Adipocyte (in vitro differentiated cells): ENCODE data around the gene NUP54.

Source experiments
- DNase-seq: peaks from one replicate; pipeline ENCODE4 v3.0.0-alpha.2; 2015; ENCODE audit warnings: low read depth
- H3K27me3 ChIP-seq: replicated peaks from 2 replicates; pipeline ENCODE4 v1.7.0; 2013; ENCODE audit warnings: mild to moderate bottlenecking, low read length, moderate library complexity; ENCODE audit not compliant: control insufficient read depth, insufficient read depth
- H3K36me3 ChIP-seq: 2 replicates; pipeline ENCODE4 v1.7.0; 2013; ENCODE audit warnings: low read length, mild to moderate bottlenecking, moderate library complexity; ENCODE audit not compliant: control insufficient read depth, insufficient read depth, severe bottlenecking
- H3K4me1 ChIP-seq: 2 replicates; pipeline ENCODE4 v1.7.0; 2013; ENCODE audit warnings: mild to moderate bottlenecking, low read length, moderate library complexity; ENCODE audit not compliant: control insufficient read depth, insufficient read depth
- H3K4me3 ChIP-seq: 2 replicates; pipeline ENCODE4 v1.7.0; 2013; ENCODE audit warnings: mild to moderate bottlenecking, low read length, moderate library complexity
- H3K9ac ChIP-seq: 2 replicates; pipeline ENCODE4 v1.7.0; 2013; ENCODE audit warnings: mild to moderate bottlenecking, low read length, moderate library complexity
- H3K9me3 ChIP-seq: 2 replicates; pipeline ENCODE4 v1.7.0; 2013; ENCODE audit warnings: mild to moderate bottlenecking, low read length, moderate library complexity; ENCODE audit not compliant: control insufficient read depth

Gene NUP54

GRCh38 chr4:76096076-76096475 lies 52.1 kb downstream of the NUP54 start:
- DNase-seq: no peak
- peaks cover 4% of the 10 kb centered on the region for H3K27me3 ChIP-seq
- no peaks in the 10 kb centered on the region for H3K36me3 ChIP-seq
- no peaks in the 10 kb centered on the region for H3K9me3 ChIP-seq
- no peaks in the 10 kb centered on the region for H3K4me1 ChIP-seq
- no peak overlapping the region for H3K9ac ChIP-seq
- H3K4me3 ChIP-seq: no peak overlapping the region

GRCh38 chr4:76095568-76095967 lies 52.6 kb downstream of the NUP54 start:
- H3K36me3 ChIP-seq: no peaks in the 10 kb centered on the region
- no peaks in the 10 kb centered on the region for H3K9me3 ChIP-seq
- no peak for DNase-seq
- no peak overlapping the region for H3K9ac ChIP-seq
- peaks cover 4% of the 10 kb centered on the region for H3K27me3 ChIP-seq
- peaks cover 3% of the 10 kb centered on the region for H3K4me1 ChIP-seq
- no peak overlapping the region for H3K4me3 ChIP-seq

- Histone ChIP-seq H3K9me3 (no peaks in the 10 kb centered on the region), H3K9ac (no peak overlapping the region), H3K27me3 (no peaks in the 10 kb centered on the region), H3K4me3 (no peak overlapping the region), H3K36me3 (no peaks in the 10 kb centered on the region), H3K4me1 (peaks cover 10% of the 10 kb centered on the region)
- no peak for DNase-seq
Observed at GRCh38 chr4:76091052-76091451, 57.1 kb downstream of the NUP54 start.

GRCh38 chr4:76090241-76090691 lies 57.9 kb downstream of the NUP54 start:
- Histone ChIP-seq H3K9ac (no peak overlapping the region), H3K27me3 (no peaks in the 10 kb centered on the region), H3K4me3 (peak overlapping the region; percentile 29), H3K9me3 (no peaks in the 10 kb centered on the region), H3K36me3 (no peaks in the 10 kb centered on the region), H3K4me1 (peaks cover 10% of the 10 kb centered on the region)
- peak; percentile 75 for DNase-seq

- H3K4me3 ChIP-seq: no peak overlapping the region
- H3K36me3 ChIP-seq: no peaks in the 10 kb centered on the region
- no peak overlapping the region for H3K9ac ChIP-seq
- no peaks in the 10 kb centered on the region for H3K27me3 ChIP-seq
- H3K4me1 ChIP-seq: peaks cover 10% of the 10 kb centered on the region
- DNase-seq: no peak
- H3K9me3 ChIP-seq: no peaks in the 10 kb centered on the region
Observed at GRCh38 chr4:76088719-76089118, 59.5 kb downstream of the NUP54 start.

- H3K4me3 ChIP-seq: peak overlapping the region; percentile 53
- H3K9ac ChIP-seq: no peak overlapping the region
- H3K27me3 ChIP-seq: no peaks in the 10 kb centered on the region
- H3K36me3 ChIP-seq: no peaks in the 10 kb centered on the region
- H3K9me3 ChIP-seq: no peaks in the 10 kb centered on the region
- H3K4me1 ChIP-seq: peaks cover 10% of the 10 kb centered on the region
- DNase-seq: peak; percentile 69
Observed at GRCh38 chr4:76087007-76087769, 61.0 kb downstream of the NUP54 start.

GRCh38 chr4:76084542-76084941 lies 63.7 kb downstream of the NUP54 start:
- DNase-seq: no peak

GRCh38 chr4:76083386-76083988 lies 64.7 kb downstream of the NUP54 start:
- Histone ChIP-seq H3K27me3 (no peaks in the 10 kb centered on the region), H3K9ac (no peak overlapping the region), H3K36me3 (no peaks in the 10 kb centered on the region), H3K4me1 (peaks cover 5% of the 10 kb centered on the region), H3K9me3 (no peaks in the 10 kb centered on the region), H3K4me3 (no peak overlapping the region)
- no peak for DNase-seq

More at GRCh38 chr4:76084542-76084941, 63.7 kb downstream of the NUP54 start:
- Histone ChIP-seq H3K9me3 (no peaks in the 10 kb centered on the region), H3K4me1 (peaks cover 4% of the 10 kb centered on the region), H3K4me3 (no peak overlapping the region), H3K27me3 (no peaks in the 10 kb centered on the region), H3K9ac (no peak overlapping the region), H3K36me3 (no peaks in the 10 kb centered on the region)

GRCh38 chr4:76078033-76078613 lies 70.1 kb downstream of the NUP54 start:
- peak; percentile 38 for DNase-seq
- Histone ChIP-seq H3K9ac (no peak overlapping the region), H3K4me1 (peaks cover 12% of the 10 kb centered on the region), H3K9me3 (no peaks in the 10 kb centered on the region), H3K27me3 (no peaks in the 10 kb centered on the region), H3K36me3 (no peaks in the 10 kb centered on the region), H3K4me3 (no peak overlapping the region)

- Histone ChIP-seq H3K27me3 (no peaks in the 10 kb centered on the region), H3K9me3 (no peaks in the 10 kb centered on the region), H3K9ac (no peak overlapping the region), H3K4me1 (peaks cover 12% of the 10 kb centered on the region), H3K4me3 (no peak overlapping the region), H3K36me3 (no peaks in the 10 kb centered on the region)
- no peak for DNase-seq
Observed at GRCh38 chr4:76074993-76075600, 73.1 kb downstream of the NUP54 start.

GRCh38 chr4:76074468-76074867 lies 73.7 kb downstream of the NUP54 start, which contains the start of gene ART3:
Gene ART3, plus strand, starts transcription at chr4:76074709. Its CDS starts 1,181 bp downstream, at chr4:76075890.
- Histone ChIP-seq H3K4me1 (peaks cover 12% of the 10 kb centered on the region), H3K36me3 (no peaks in the 10 kb centered on the region), H3K9me3 (no peaks in the 10 kb centered on the region), H3K9ac (no peak within 1 kb of the TSS), H3K4me3 (no peak within 1 kb of the TSS), H3K27me3 (no peaks in the 10 kb centered on the region)
- DNase-seq: no peak
